Neutrophil (primary cell): ENCODE measurements around the gene DOCK9.

Experiments used
- H3K27ac ChIP-seq: fragments of 200-600 bp; sonication (generic); 2 replicates; pipeline ENCODE4 v1.5.1; 2016; ENCODE audit warnings: mild to moderate bottlenecking, moderate library complexity
- H3K27me3 ChIP-seq: fragments of 200-600 bp; sonication (generic); 2 replicates; pipeline ENCODE4 v1.6.0; 2016; ENCODE audit warnings: mild to moderate bottlenecking
- H3K36me3 ChIP-seq: fragments of 200-600 bp; sonication (generic); 2 replicates; pipeline ENCODE4 v1.5.1; 2017
- H3K4me1 ChIP-seq, 2 experiments: fragments of 200-600 bp in 1 of 2; sonication (generic) in 1 of 2; 1 replicate in 1 of 2; 2 replicates in 1 of 2; pipeline versions ENCODE4 v1.5.1 to v1.6.1; 2013 to 2016; ENCODE audit warnings: low read depth in 1 of 2, low read length in 1 of 2, mild to moderate bottlenecking in 1 of 2, moderate library complexity in 1 of 2; ENCODE audit not compliant: control insufficient read depth in 1 of 2, insufficient read depth in 1 of 2
- H3K4me3 ChIP-seq, 2 experiments: fragments of 200-600 bp in 1 of 2; sonication (generic) in 1 of 2; 1 replicate in 1 of 2; 2 replicates in 1 of 2; pipeline ENCODE4 v1.5.1; 2013 to 2016; ENCODE audit warnings: low read depth in 1 of 2, low read length in 1 of 2, mild to moderate bottlenecking in 1 of 2, moderate library complexity in 1 of 2
- H3K9me3 ChIP-seq: fragments of 200-600 bp; sonication (generic); 2 replicates; pipeline ENCODE4 v1.5.1; 2016
- TF ChIP-seq, protein P1 (sequence below): fragments of 200-600 bp; sonication (generic); IDR thresholded peaks from 2 replicates; pipeline ENCODE4 v1.5.1; 2016; ENCODE audit warnings: antibody characterized with exemption

DOCK9 gene

DNA sequence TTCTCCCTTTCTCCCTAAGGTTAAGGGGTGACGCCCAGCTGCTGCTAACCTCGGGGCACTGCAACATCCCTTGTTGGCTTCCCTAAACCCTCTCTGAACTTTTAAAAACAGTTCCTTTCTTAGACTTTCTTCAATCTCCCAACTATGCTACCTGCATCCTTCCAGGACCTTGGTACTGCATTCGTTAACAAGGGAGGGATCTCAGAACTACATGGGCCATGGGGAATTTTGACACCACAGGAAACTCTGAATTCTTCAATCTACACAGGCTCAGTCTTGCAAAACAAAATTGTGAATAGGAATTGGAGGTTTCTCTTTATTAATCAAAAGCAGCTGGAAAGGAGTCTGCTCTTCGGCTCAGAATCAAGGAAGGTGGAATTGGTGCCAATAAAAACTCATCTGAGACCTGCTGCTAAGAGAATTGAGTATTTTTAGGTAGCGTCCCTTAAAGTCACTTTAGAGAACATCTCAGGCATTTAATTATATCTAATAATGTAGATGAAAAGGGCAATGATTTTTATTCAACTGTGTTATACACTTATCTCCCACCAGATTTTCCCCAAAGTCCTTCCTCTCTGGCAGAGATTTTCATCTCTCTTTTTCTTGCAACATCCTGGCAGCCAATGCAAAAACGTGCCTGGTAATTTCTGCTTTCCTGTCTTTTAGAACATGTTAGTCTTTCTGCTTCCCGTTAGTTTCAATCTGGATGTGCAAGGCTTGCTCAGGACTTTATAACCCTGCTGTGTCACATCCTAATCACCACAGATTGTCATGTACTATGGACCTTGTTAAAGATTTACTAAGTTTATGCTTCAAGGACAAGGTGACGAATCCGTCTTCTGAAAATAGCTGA lies 156.3 kb downstream of the DOCK9 start:
- Histone ChIP-seq H3K27me3 (peaks cover 58% of the 10 kb centered on the region), H3K4me1 (no peaks in the 10 kb centered on the region), H3K36me3 (no peaks in the 10 kb centered on the region), H3K9me3 (no peaks in the 10 kb centered on the region), H3K27ac (no peak overlapping the region), H3K4me3 (no peak overlapping the region)
- TF ChIP-seq, protein P1, sequence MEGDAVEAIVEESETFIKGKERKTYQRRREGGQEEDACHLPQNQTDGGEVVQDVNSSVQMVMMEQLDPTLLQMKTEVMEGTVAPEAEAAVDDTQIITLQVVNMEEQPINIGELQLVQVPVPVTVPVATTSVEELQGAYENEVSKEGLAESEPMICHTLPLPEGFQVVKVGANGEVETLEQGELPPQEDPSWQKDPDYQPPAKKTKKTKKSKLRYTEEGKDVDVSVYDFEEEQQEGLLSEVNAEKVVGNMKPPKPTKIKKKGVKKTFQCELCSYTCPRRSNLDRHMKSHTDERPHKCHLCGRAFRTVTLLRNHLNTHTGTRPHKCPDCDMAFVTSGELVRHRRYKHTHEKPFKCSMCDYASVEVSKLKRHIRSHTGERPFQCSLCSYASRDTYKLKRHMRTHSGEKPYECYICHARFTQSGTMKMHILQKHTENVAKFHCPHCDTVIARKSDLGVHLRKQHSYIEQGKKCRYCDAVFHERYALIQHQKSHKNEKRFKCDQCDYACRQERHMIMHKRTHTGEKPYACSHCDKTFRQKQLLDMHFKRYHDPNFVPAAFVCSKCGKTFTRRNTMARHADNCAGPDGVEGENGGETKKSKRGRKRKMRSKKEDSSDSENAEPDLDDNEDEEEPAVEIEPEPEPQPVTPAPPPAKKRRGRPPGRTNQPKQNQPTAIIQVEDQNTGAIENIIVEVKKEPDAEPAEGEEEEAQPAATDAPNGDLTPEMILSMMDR: no peak

DNA sequence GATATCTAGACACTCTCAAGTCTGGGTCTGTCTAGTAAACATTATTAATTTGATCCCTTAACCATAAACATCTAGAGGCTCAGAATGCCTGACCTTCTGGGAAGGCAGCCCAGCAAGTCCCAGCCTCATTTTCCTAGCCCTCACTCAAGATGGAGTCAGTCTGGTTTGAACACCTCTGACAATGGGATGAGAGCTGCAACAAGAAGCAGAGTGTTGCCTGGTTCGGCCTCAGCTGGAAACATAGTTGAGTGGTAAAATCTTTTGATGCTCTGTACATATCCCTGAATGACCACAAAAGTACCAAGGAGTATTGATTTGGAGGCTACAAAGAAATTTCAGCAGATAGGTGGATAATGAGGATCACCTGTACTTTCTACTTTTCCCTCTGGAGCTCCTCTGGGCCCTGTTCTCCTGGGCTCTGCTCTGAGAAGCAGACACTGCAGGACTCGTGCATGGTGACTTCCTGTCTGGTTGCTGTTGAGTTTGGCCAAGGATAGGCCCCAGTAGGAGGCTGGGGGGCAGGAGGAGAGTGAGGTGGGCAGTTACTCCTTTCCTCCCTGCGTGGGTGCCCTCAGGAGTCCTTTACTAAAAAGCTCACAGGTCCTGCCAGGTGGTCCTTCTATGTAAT lies 157.0 kb downstream of the DOCK9 start:
- TF ChIP-seq, protein P1: no peak
- Histone ChIP-seq H3K4me1 (no peaks in the 10 kb centered on the region), H3K27me3 (peaks cover 52% of the 10 kb centered on the region), H3K4me3 (no peak overlapping the region), H3K9me3 (no peaks in the 10 kb centered on the region), H3K36me3 (no peaks in the 10 kb centered on the region), H3K27ac (no peak overlapping the region)

DNA sequence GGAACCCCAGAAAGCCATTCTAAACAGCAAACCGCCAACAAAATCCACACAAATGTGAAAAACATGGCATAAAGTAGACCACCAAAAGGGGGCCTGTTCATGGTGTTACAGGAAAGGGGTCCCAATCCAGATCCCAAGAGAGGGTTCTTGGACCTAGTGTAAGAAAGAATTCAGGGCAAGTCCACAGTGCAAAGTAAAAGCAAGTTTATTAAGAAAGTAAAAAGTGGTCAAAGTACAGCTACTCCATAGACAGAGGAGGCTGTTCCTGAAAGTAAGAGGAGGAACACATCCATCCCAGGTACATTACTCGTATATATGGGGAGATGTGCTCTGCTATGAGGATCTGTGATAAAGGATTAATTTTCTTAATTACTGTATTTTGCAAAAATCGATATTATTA lies 157.6 kb downstream of the DOCK9 start:
- Histone ChIP-seq H3K36me3 (no peaks in the 10 kb centered on the region), H3K4me1 (no peaks in the 10 kb centered on the region), H3K4me3 (no peak overlapping the region), H3K9me3 (no peaks in the 10 kb centered on the region), H3K27me3 (peaks cover 46% of the 10 kb centered on the region), H3K27ac (no peak overlapping the region)
- TF ChIP-seq, protein P1: no peak

DNA sequence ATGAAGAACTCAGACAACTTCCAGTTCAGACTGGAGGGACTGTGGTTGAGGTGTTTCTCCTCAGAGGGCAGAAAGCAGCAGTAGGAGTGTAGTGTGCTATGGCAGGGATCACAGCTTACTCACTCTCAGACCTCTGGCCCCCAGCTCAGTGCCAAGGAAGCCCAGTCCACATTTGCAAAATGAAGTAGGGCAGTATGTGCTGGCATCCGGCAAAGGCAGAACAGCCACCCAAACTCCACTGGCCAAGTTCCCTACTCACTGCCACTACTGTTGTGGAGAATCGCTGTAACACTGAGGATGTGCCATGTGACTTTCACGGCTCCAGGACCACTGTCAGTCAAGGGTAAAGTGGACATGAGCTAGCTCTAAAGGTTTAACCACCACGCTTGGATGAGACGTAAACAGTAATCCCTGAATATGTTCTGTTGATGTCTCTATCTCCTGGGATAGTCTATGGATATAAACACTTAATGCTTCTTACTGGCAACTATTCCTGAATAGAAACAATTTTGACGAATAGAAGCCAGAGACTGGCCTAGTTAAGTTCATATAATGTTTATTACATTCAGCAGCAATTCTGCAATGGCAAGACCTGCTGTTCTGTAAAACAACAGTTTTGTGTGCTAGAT lies 158.4 kb downstream of the DOCK9 start:
- peaks cover 39% of the 10 kb centered on the region for H3K27me3 ChIP-seq
- H3K36me3 ChIP-seq: no peaks in the 10 kb centered on the region
- H3K4me3 ChIP-seq: no peak overlapping the region
- no peaks in the 10 kb centered on the region for H3K9me3 ChIP-seq
- TF ChIP-seq, protein P1: no peak
- no peaks in the 10 kb centered on the region for H3K4me1 ChIP-seq
- no peak overlapping the region for H3K27ac ChIP-seq

DNA sequence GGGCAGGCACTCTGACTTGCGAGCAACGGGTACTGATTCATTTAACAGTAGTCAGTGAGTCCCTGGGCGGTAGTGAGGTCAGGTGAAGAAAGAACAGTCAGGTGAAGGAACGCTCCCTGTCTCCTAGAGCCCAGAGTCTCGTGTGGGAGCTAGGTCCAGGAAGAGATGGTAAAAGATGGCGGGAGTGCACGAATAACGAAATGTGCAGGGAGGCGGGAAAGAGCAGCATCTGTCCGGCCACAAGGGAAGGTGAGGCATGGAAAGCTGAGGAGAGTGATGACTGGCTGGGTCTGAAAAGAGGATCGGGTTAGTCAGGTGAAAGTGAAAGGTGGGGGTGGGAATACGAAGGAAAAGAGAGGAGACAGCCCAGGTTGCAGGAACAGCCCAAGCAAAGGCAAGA lies 161.5 kb downstream of the DOCK9 start:
- no peak overlapping the region for H3K27ac ChIP-seq
- H3K36me3 ChIP-seq: no peaks in the 10 kb centered on the region
- TF ChIP-seq, protein P1: no peak
- peaks cover 24% of the 10 kb centered on the region for H3K27me3 ChIP-seq
- H3K9me3 ChIP-seq: no peaks in the 10 kb centered on the region
- no peak overlapping the region for H3K4me3 ChIP-seq
- H3K4me1 ChIP-seq: no peaks in the 10 kb centered on the region
